HG03097 (cell line): ENCODE results near the gene ANKRD11.
A peak's percentile ranks its signal among the peaks of the same experiment; 100 is the strongest.
"Not testable (repeated sequence)": the region's sequence is repeated elsewhere in the genome, so short reads cannot be mapped to it uniquely, and the experiment has no call there.

ENCODE experiments used
- ATAC-seq: cut with Tn5 transposase; IDR thresholded peaks from one replicate; pipeline ENCODE4 v1.9.1; 2021; ENCODE audit not compliant: unreplicated experiment, low FRiP score

The ANKRD11 gene

GRCh38 chr16:89482150-89482816 lies 8.1 kb downstream of the ANKRD11 start:
- no peak for ATAC-seq

- no peak for ATAC-seq
These were observed 8.9 kb downstream of the ANKRD11 start for GRCh38 chr16:89481356-89481955.

- no peak for ATAC-seq
These were observed 11.7 kb downstream of the ANKRD11 start for GRCh38 chr16:89478576-89479221.

GRCh38 chr16:89476811-89477261 lies 13.5 kb downstream of the ANKRD11 start:
- peak; percentile 50 for ATAC-seq

- no peak for ATAC-seq
These were observed 14.0 kb downstream of the ANKRD11 start for GRCh38 chr16:89476379-89476778.

GRCh38 chr16:89475144-89475543 lies 15.2 kb downstream of the ANKRD11 start:
- ATAC-seq = no peak

- ATAC-seq = no peak
These were observed 16.5 kb downstream of the ANKRD11 start for GRCh38 chr16:89473791-89474414.

- no peak for ATAC-seq
These were observed 17.1 kb downstream of the ANKRD11 start for GRCh38 chr16:89473136-89473712.

- ATAC-seq = no peak
These were observed 17.7 kb downstream of the ANKRD11 start for GRCh38 chr16:89472711-89473075.

GRCh38 chr16:89467382-89467781 lies 23.0 kb downstream of the ANKRD11 start:
- ATAC-seq = no peak

- ATAC-seq = no peak
These were observed 23.4 kb downstream of the ANKRD11 start for GRCh38 chr16:89466920-89467319.

- not testable (repeated sequence) for ATAC-seq
These were observed 27.0 kb downstream of the ANKRD11 start for GRCh38 chr16:89463312-89463711.

GRCh38 chr16:89462639-89463038 lies 27.7 kb downstream of the ANKRD11 start:
- ATAC-seq = not testable (repeated sequence)

GRCh38 chr16:89461890-89462289 lies 28.5 kb downstream of the ANKRD11 start:
- not testable (repeated sequence) for ATAC-seq

- no peak for ATAC-seq
These were observed 29.8 kb downstream of the ANKRD11 start for GRCh38 chr16:89460556-89460955.

- no peak for ATAC-seq
These were observed 31.4 kb downstream of the ANKRD11 start for GRCh38 chr16:89458967-89459366.

- no peak for ATAC-seq
These were observed 31.8 kb downstream of the ANKRD11 start for GRCh38 chr16:89458551-89458950.

GRCh38 chr16:89456419-89456959 lies 33.9 kb downstream of the ANKRD11 start:
- ATAC-seq = no peak

GRCh38 chr16:89455692-89456091 lies 34.7 kb downstream of the ANKRD11 start:
- ATAC-seq = no peak

- ATAC-seq = no peak
These were observed 35.2 kb downstream of the ANKRD11 start for GRCh38 chr16:89455178-89455577.
